Calu3 (cell line): ENCODE data around the gene NOSTRIN. TPM values are rescaled to one million over a fixed set of nuclear protein-coding genes. Genes with fewer than 3 reads are reported as not detected.

Experiments
- BruUV-seq: library from RNA; stranded (reverse); fragments of 400-500 nt; replicated peaks from 2 replicates; lab custom pipeline; 2021; lab: Mats Ljungman, UMichigan
- CTCF ChIA-PET: fragments of 300-600 bp; sonication (Branson Sonifier 250); formaldehyde crosslinking; loops from one replicate; lab custom pipeline; 2022; ENCODE audit warnings: antibody characterized with exemption; lab: Charles Lee
- DNase-seq: peaks from one replicate; pipeline ENCODE4 v3.0.0; 2022
- H3K27ac Mint-ChIP-seq: one replicate; pipeline ENCODE4 v1.8.0; 2022; ENCODE audit warnings: mixed read lengths; ENCODE audit not compliant: unreplicated experiment
- H3K27me3 Mint-ChIP-seq: one replicate; pipeline ENCODE4 v1.8.0; 2022; ENCODE audit warnings: mixed read lengths; ENCODE audit not compliant: unreplicated experiment
- H3K36me3 Mint-ChIP-seq: one replicate; pipeline ENCODE4 v1.8.0; 2022; ENCODE audit warnings: mild to moderate bottlenecking, moderate library complexity, mixed read lengths; ENCODE audit not compliant: insufficient read depth, unreplicated experiment
- H3K4me1 Mint-ChIP-seq: one replicate; pipeline ENCODE4 v1.8.0; 2022; ENCODE audit warnings: mild to moderate bottlenecking, low read depth, mixed read lengths; ENCODE audit not compliant: unreplicated experiment
- H3K4me3 Mint-ChIP-seq: one replicate; pipeline ENCODE4 v1.8.0; 2022; ENCODE audit warnings: mild to moderate bottlenecking, low read depth, moderate library complexity, mixed read lengths; ENCODE audit not compliant: unreplicated experiment
- H3K9me3 Mint-ChIP-seq: one replicate; pipeline ENCODE4 v1.8.0; 2022; ENCODE audit warnings: low read depth, mixed read lengths; ENCODE audit not compliant: unreplicated experiment
- CTCF ChIP-seq: fragments of 200-600 bp; IDR thresholded peaks from one replicate; pipeline ENCODE4 v1.8.0; 2022; ENCODE audit warnings: antibody characterized with exemption; ENCODE audit not compliant: unreplicated experiment
- intact Hi-C: fragments of 100-400 bp; cut with micrococcal nuclease; formaldehyde crosslinking; loops from one replicate; pipeline ENCODE4 v1.10.0; 2022; ENCODE audit not compliant: unreplicated experiment
- total RNA-seq: library from RNA; stranded (reverse); gene quantifications from 2 replicates; pipeline ENCODE4 v1.2.3, GENCODE V29; 2022

Gene NOSTRIN
- total RNA-seq, 1 experiment from 2014 or later, result 12.5 TPM

DNA sequence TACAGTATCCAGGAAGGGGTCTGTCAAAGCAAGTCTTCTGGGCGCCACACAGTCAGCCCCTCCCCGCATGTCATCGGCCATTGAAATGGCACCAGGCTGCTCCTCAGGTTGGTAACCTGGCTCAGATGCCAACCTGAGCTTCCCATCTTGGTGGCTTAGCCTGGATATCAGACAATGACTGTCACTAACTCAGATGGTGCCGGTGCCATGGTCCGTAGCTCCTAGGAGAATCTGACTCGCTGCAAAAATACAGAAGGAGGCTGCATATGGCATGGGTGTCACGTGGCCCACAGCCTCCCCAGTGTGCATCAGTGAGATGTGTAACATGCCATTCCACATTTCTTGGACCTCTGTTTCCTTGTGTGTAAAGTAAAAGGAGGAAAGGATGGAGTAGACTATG, 3.2 kb downstream of the NOSTRIN start:
- no peak for TF ChIP-seq CTCF
- intact Hi-C loops, result no loop called here
- Mint-ChIP-seq H3K4me3 (no peak overlapping the region), H3K4me1 (peaks cover 27% of the 10 kb centered on the region), H3K36me3 (peaks cover 11% of the 10 kb centered on the region), H3K27me3 (no peaks in the 10 kb centered on the region), H3K27ac (no peak overlapping the region), H3K9me3 (no peaks in the 10 kb centered on the region)
- BruUV-seq, result no TSS peak
- CTCF ChIA-PET, result no interaction called here
- no peak for DNase-seq

DNA sequence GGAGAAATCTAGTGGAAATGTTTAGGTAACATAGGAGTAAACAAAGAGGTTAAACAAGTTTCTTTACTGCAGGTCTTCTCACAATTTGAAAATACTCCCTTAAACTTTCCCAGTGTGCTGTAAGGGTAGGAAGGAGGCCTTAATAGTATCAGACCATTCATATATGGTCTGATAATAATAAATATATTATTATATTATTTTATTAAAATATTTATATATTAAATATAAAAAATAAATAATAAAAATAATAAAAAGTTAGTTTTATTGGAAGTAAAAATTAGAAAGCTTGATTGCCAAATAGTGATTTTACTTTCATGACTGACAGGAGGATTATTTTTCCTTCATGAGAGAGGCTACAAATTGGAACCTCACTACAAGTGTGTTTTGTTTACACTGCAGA, 7.1 kb downstream of the NOSTRIN start:
- Mint-ChIP-seq H3K4me3 (no peak overlapping the region), H3K36me3 (no peaks in the 10 kb centered on the region), H3K9me3 (no peaks in the 10 kb centered on the region), H3K4me1 (peaks cover 31% of the 10 kb centered on the region), H3K27ac (no peak overlapping the region), H3K27me3 (no peaks in the 10 kb centered on the region)
- no peak for TF ChIP-seq CTCF
- no TSS peak for BruUV-seq
- intact Hi-C loops, result no loop called here
- no peak for DNase-seq
- CTCF ChIA-PET, result no interaction called here

DNA sequence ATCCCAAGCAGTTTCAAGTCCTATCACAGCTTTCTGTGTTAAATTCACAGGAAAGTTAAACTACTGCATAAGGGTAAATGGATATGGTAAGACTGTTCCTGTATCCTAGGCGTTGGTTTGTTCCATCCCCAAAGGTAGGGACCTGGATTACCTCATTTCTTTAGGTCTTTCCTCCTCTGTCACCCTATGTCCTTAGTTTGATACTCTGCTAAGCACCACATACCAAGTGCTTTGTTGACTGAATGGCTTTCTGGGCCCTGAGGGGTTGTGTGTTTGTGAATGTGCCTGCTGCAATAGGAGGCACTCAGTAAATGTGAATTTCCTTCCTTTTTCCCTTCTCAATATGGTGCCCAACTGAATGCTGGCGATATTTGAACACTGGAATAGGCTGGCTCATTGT, 7.8 kb downstream of the NOSTRIN start:
- Mint-ChIP-seq H3K9me3 (no peaks in the 10 kb centered on the region), H3K27me3 (no peaks in the 10 kb centered on the region), H3K36me3 (no peaks in the 10 kb centered on the region), H3K4me3 (no peak overlapping the region), H3K27ac (no peak overlapping the region), H3K4me1 (peaks cover 36% of the 10 kb centered on the region)
- no TSS peak for BruUV-seq
- CTCF ChIA-PET, result no interaction called here
- no peak for TF ChIP-seq CTCF
- no peak for DNase-seq
- intact Hi-C loops, result no loop called here

DNA sequence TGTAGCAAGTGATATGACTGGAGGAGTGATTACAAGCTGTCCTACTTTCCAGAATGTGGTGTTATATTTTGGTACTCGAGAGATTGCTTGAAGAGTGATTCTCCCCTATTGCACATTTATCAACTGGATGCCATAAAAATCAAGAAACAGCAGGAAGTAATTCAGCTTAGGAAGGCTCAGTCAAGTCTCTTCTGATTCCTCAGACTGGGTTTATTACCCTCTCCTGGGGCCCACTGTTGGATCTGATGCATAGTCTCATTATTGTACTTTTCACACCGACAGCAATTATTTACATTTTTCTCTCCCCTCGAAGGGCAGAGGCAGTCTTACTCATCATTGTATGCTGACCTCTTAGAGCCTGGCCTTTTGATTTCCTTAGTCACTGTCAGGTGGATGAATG, 9.3 kb downstream of the NOSTRIN start:
- no peaks in the 10 kb centered on the region for H3K27me3 Mint-ChIP-seq
- CTCF ChIA-PET, result no interaction called here
- BruUV-seq, result no TSS peak
- H3K9me3 Mint-ChIP-seq, result peaks cover 2% of the 10 kb centered on the region
- H3K36me3 Mint-ChIP-seq, result peaks cover 5% of the 10 kb centered on the region
- no peak for DNase-seq
- no peak for TF ChIP-seq CTCF
- no peak overlapping the region for H3K4me3 Mint-ChIP-seq
- intact Hi-C loops, result no loop called here
- peaks cover 50% of the 10 kb centered on the region for H3K4me1 Mint-ChIP-seq
- H3K27ac Mint-ChIP-seq, result no peak overlapping the region
